GM19468 (cell line): ENCODE results near the gene NALCN.
A peak's percentile ranks its signal among the peaks of the same experiment; 100 is the strongest.

ENCODE experiments used
- ATAC-seq: cut with Tn5 transposase; IDR thresholded peaks from one replicate; pipeline ENCODE4 v1.9.1; 2021; ENCODE audit warnings: mild to moderate bottlenecking, moderate library complexity, moderate number of reproducible peaks; ENCODE audit not compliant: unreplicated experiment; ENCODE audit errors: extremely low read depth

The NALCN gene

DNA sequence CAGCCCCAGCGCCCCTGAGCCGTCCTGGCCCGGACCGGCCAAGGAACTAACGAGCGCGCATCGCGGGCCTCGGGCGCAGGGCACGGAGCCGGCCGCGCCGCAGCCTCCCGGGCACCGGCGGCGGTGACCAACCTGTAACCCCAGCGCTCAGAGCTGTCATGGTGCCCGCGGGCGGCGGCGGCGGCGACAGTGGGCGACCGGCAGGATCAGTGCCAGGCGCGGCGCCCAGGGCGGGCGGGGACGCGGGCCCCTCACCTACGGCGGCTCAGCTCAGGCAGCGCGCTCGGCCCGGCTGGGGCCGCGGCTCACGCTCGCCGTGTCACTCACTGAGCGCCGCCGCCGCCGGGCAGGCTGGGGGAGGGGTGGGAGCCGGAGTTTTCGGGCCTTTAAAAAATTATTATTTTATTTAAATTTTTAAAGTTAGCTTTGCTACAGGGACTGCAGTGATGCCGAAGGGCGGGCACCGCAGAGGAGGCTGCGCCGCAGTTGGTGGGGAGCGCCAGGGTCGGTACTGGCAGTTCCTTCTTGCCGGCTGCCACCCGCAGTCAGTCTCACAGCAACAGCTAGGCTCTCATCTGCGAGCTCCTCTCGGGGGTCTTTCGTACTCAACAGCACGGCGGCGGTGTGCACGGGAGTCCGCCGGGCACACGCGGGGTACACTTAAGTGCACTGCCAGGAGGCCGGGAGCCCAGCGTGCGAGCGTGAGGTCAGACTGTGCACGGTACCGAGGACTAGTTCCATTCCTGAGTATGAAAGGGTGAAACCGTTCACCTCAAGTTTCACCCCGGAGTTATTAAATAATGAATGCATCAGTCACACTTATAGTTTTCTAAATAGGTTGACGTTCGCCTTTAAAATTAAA lies at the start of gene NALCN:
Gene NALCN, minus strand, starts transcription at position 328 of the 862 bp plus-strand sequence. CDS start 17,382 bp downstream, outside the sequence.
- ATAC-seq: no peak

DNA sequence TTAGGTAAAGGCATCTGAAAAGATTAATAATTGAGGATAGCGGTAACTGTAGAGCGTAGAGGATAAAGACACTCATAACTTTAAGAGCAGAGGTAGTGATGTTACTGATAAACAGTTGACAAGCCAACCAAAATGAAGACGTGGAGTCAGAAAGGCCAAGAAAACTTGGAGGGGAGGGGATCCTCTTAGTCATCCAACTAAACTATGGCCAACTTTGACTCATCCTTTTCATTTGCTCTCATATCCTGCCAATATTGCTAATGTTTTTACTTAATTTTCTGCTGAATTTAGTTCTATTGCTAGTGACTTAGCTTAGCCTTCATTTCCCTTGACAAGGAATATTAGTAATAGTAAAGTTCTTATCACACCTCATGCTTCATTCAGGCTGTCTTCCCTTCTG lies 49.6 kb upstream of the NALCN start:
- ATAC-seq: no peak

DNA sequence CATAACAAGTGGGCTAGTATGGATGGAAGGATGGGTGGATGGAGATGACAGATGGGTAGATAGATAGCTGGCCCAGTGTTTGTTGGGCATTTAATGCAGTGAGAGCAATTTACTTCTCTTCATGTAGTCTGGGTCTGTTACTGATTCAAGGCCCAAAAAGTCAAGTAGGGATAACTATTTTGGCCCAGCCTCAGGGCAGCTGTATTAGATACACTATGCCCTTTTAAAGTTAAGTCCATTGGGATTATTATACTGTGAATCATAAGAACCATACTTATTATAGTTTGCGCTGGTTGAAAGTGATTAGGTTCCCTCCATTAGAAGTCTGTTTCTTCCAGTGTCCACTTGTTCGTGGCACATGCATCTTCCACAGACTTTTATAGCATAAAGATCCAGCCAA lies 40.9 kb upstream of the NALCN start:
- no peak for ATAC-seq

DNA sequence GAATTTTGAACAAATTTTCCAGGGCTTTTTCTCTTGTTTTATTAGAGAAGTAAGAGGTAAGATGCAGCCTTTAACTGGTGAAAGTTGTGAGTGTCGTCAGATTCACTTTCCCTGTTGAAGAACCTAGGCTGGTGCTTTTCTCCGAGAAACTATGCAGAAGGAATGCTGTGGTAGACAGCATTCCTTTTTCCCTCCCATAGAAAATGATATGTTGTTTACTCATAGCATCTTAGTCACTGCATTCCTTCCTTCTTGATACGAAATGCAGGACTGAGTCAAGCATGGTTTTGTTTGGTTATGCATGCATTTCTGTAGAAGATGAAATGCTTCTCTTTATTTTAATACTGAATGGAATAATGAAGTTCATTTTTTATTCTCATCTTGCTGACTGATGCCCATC lies 39.6 kb upstream of the NALCN start:
- ATAC-seq: no peak

DNA sequence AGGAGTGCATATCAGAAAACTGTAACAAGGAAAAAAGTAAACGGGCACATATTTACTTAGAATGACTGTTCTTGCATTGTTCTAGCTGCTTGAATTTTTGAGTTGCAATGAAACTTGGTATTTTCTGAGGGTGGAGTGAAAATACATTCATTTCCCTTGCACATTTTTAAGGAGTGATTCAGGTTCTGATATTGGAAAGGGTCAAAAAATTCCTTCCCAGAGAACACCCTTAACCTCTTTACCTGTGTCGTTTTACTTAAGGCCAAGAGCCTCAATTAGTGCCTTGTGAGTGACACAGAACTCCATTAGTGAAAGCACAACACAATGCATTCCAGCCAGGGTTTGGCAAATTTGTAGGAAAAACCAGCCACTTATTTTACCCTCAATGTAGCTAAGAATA lies 38.5 kb upstream of the NALCN start:
- ATAC-seq: no peak

DNA sequence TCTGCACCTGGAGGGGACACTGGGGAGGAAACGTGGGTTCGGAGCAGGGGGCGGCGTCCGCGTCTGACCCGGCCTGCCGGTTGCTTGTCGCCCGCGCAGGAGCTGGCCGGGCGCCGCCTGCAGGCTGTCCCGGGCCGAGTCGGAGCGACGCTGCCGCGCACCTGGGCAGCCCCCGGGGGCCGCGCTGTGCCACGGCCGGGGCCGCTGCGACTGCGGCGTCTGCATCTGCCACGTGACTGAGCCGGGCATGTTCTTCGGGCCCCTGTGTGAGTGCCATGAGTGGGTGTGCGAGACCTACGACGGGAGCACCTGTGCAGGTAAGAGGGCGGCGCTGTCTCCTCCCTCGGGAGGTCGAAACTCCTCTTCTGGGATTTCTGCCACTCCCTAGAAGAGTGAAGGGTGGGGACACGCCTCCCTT lies 37.5 kb upstream of the NALCN start:
- no peak for ATAC-seq

DNA sequence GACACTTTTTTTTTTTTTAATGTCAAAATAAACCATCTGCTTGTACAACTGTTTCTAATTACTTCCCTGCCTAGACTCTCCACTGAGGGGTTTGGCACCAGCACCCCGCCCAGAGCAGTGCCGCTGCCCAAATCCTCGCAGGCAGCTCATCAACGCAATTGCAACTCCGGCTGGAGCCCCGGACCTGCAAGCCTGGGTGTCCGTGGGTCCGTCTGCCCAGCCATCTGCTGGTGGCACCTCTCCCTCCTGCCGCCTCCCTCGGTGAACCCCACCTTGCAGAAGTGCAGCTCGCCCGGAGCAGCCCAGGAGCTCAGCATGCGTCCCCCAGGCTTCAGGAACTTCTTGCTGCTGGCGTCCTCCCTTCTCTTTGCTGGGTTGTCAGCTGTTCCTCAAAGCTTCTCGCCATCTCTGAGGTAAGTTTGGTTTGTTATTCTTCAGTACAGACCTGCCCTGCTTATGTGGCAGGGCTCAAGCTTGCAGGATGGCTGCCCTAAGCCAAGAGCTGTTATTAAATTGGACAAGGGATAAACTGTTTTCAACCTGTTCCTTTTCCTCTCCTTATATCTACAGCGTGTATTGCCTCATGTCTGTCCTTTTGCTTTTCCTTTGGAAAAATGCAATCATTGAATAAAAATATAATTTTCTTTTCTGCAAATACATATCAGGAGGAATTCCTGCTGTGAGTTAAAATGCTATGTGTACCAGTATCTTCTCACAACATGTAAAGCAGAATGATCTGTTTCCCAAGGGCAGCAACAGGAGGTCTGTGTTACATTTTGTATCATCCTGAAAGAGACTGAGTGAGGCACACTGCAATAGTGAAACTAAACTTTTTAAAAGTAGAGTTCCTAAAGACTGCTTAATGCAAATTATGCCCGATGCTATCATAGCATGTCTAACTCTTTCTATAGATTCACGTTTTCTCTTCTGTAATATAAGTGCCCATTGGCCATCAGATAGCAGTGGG lies 36.5 kb upstream of the NALCN start, which contains the start of gene ITGBL1:
Gene ITGBL1, plus strand, starts transcription at position 157 of the 967 bp plus-strand sequence. Its CDS starts 159 bp downstream, at position 316.
- peak; percentile 79 for ATAC-seq

DNA sequence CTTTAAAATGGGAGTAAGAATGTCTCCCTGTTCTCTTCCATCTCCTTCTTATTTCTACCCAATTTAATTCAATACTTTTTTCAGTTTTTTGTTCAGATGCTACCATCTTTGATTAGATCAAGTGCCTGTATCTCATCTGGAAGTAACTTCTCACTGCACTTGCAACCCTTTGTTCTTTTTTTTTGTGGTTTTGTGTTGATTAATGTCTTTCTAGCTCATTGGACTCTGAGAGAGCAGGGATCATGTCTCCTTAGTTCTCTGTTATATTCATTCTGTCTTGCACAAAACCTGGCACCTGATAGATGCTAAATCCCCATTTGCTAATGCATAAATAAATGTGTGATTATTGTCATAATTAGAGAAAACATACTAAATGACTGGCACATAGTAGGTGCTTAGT lies 35.3 kb upstream of the NALCN start:
- ATAC-seq: no peak

DNA sequence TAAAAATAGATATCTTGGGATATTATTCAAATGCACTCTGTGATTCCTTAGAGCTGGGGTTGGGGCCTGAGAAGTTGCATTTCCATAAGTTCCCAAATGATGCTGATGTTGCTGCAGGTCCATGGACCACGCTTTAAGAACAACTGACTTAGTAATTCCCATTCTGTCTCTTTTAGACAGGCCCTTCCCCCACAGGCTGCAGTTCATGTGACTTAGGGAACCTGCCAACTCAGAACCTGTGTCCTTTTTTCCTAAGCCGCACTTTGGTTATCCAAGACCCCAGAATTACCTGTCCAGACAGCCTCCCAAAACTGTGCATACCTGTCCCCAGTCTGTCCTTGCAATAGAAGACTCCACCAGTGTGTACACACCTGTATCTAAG lies 34.4 kb upstream of the NALCN start:
- ATAC-seq: no peak

DNA sequence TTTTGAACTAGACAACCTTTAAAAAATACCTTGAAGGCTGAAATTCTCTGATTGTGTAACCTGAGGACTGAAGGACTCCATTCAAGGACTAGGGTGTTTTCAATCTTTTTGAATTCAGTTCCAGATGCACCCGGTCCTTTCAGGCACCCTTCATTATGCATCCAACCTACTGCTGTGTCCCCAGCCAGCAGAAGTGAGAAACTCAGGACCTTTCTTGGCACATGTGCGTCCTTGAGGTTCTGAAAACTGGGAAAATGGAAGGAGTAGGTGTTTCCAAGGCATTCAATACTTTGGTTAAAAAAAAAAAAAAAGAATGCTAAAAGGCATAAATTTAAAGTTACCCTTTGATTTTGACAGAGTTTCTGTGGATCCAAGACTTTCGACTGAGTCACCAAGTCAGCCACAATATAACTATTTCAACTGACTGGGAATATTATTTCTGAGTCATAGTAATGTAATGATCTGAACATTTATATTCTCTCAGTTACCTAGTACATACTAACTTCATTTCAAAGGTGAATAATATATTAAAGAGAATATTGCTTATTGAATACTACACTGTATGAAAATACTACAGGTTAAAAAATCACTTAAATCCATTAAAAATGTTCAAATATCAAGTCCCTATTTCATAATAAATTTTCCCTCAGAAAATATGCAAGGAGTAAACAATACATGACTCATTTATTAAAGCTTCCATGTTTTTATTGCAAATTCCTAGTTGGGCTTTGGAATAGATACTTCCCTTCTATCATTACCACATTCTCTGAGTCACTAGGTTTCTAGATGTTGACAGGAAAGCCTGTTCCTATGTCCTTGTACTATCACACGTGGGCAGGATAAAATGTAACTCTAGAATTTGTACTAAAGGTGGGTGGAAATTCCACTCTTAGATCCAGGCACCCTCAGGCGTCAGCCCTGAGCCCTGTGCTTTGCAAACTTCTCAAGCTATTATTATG lies 33.8 kb upstream of the NALCN start:
- no peak for ATAC-seq

DNA sequence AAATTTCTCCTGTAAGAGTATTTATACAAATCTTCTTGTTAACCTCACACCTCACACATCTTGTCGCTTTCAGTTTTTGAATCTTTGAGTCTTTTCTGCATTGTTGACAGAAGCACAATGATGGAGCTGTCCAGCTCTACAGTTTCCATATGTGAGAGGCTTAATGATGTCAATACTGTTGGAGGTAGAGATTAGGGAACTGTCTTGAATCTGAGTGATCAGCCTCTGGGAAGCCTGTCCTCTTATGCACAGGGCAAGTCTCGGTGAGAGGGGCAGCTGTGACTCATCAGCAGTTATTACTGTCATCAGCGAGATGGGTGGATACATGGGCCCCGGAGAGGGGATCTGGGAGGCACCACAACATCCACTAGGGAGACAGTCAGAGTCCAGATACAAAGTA lies 31.5 kb upstream of the NALCN start:
- ATAC-seq: no peak

DNA sequence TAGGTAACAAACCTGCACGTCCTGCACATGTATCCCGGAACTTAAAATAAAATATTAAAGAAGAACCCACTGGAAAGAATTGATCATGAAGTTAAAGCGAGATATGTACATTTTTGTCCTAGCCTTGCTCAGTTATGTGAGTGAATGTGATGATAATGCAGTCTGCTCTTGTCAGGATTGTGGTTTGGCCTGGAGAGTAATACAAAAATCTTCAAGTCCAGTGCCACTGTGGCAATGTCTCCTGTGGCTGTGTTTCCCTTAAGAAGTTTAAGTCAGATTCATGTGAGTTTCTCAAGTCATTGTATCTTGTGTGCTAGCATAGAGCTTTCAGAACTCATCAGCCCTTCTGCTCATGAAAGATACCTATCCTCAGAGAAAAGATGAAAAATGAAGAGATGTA lies 18.2 kb upstream of the NALCN start:
- no peak for ATAC-seq

DNA sequence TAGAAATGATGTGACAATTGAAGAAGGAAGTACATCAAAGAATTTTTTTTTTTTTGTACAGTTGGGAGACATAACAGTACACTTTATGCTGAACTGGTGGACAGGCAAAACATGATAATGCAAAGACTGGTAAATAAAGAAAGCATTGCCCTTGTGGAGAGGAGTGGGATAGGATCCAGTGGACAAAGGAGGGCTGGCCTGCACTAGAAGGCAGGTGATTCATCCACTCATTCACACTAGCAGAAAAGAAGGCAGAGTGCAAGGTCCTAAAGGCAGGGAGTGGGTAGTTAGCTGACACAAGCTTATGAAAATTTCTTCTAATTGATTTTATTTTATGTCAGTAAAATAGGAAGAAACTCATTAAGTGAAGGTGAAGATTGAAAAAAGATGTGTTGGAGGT lies 17.6 kb upstream of the NALCN start:
- ATAC-seq: no peak

DNA sequence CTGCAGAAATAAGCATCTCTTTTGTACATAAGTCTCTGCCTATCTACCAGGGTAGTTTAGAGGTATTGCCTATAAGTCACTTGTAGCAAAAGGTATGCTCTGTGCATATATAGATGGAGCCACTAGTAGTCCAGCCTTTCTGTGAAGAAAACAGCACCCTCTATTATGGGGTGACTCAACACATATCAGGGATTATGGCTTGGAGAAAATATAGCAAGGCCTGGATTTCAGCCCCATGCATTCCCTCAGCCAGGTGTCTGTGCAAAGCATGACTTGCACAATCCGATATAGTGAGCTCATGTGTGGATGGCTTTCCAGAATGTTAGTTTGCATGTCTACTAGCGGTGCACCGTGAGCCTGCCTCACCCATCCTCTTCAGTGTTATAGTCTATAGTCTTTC lies 13.4 kb upstream of the NALCN start:
- no peak for ATAC-seq

DNA sequence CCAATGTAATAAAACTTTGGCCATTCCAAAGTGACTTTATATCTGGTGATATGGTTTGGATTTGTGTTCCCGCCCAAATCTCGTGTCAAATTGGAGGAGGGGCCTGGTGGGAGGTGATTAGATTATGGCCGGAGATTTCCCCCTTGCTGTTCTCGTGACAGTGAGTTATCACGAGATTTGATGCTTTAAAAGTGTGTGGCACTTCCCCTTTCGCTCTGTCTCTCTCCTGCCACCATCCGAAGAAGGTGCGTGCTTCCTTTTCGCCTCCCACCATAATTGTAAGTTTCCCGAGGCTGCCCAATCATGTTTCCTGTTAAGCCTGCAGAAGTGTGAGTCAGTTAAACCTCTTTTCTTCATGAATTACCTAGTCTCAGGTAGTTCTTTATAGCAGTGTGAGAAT lies 9.3 kb upstream of the NALCN start:
- no peak for ATAC-seq

DNA sequence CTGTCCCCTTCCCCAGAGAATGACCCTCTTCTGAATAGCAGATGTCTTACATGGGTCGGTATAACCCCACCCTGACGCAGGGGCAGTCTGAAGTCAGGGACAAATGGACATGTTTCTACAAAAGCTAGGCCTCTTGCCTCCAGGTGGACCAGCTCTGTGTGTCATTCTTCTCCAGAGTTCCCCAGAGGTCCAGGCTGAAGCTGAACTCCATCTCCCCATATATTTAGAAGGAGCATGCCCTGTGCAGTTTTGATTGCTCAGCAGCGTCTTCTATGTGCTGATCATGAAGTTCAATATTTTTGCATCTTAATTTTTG lies 8.8 kb upstream of the NALCN start:
- no peak for ATAC-seq

DNA sequence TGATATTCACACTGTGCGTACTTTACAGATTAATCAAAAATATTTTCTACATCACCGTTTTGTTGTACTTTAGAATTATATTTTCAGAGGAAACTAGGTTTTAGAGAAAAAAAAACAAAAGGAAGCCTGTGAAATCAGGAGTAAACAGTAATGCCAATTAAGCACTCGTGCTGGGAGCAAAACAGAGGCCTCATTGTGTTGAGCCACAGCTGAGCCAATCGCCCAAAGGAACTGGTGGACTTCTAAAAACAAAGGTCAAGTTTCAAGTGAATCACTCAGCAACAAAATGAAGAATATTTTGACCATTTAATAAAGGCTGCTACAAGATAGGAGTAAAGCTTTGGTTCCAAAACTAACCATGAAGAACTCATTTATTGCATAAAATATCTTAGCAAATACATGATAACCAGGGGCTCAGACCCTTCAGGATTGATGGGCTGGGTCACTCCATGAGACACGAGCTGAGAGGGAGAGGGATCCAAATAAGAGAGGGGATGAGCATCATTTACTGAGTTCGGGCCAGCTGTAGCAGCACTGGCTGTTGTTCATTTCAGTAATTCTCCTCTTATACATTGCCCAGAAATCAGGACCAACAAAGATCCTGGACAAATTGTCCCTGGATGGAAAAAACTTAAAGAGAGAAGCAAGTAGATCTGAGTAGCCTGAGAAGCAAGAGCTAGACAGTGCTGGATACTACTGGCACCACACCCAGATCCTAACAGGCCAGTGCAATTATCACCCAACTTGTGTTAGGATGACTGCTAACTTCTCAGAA lies 8.3 kb upstream of the NALCN start:
- ATAC-seq: no peak

DNA sequence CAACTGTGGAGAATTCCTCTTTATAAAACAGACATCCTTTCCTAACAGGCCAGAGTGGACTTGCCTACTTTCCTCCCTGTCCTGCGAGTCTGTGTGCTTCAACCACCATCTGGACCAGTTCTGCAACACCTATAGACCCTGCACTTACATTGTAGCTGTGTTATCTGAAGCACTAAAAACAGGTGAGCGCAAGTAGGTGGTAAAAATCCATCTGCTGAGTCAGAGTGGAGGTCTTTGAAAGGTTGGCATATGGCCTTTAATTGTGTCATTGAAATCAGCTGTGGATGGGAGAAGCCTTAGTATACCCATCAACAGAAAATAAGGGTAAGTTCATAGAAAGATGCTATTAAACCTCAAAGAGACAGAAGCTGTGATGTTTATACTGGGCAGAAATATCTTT lies 7.6 kb upstream of the NALCN start:
- no peak for ATAC-seq

DNA sequence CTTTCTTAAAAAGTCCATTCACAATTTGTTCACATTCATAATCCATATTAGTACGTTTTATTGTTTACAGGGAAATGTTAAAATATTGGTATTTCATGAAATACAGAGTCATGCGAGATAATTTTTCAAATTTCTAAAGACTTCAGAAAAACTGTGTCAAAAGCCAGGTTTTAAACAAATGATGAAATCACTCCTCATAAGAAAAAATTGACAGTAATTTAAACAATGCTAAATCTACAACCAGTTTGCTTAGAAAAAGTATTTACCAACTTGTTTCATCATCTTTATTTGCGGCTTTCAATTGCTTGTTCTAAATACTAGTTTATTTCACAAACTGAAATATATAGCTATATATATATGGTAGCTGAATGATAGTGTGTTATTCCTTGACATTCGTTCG lies 1.2 kb upstream of the NALCN start:
- ATAC-seq: no peak
